ENCODE measurements around the gene SEMA4D.

- TF ChIP-seq CTCF (IDR thresholded peaks at IDR 0.05) (no peak), POLR2AphosphoS5 (IDR thresholded peaks at IDR 0.05) (no peak), POLR2A (IDR thresholded peaks at IDR 0.05) (no peak), EP300 (IDR thresholded peaks at IDR 0.05) (no peak)
Observed at GRCh38 chr9:89342948-89343347, 155.0 kb downstream of the SEMA4D start.
